ENCODE results near the gene SYAP1.

GRCh38 chrX:16797358-16797757, 77.9 kb downstream of the SYAP1 start:
- no peak for TF ChIP-seq POLR2AphosphoS5 (IDR thresholded peaks at IDR 0.05)
- TF ChIP-seq TAF1 (IDR thresholded peaks at IDR 0.05; ENCODE audit: low read depth): no peak
- TF ChIP-seq, protein P1, sequence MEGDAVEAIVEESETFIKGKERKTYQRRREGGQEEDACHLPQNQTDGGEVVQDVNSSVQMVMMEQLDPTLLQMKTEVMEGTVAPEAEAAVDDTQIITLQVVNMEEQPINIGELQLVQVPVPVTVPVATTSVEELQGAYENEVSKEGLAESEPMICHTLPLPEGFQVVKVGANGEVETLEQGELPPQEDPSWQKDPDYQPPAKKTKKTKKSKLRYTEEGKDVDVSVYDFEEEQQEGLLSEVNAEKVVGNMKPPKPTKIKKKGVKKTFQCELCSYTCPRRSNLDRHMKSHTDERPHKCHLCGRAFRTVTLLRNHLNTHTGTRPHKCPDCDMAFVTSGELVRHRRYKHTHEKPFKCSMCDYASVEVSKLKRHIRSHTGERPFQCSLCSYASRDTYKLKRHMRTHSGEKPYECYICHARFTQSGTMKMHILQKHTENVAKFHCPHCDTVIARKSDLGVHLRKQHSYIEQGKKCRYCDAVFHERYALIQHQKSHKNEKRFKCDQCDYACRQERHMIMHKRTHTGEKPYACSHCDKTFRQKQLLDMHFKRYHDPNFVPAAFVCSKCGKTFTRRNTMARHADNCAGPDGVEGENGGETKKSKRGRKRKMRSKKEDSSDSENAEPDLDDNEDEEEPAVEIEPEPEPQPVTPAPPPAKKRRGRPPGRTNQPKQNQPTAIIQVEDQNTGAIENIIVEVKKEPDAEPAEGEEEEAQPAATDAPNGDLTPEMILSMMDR (IDR thresholded peaks at IDR 0.05; ENCODE audit: poor library complexity, severe bottlenecking): no peak
- no peak for TF ChIP-seq EZH2 (IDR thresholded peaks at IDR 0.05; ENCODE audit: borderline replicate concordance, insufficient read depth, low read length, poor library complexity, severe bottlenecking)
